ENCODE results near the gene MMP2.

The MMP2 gene

GRCh38 chr16:55469821-55470532 lies 9.0 kb upstream of the MMP2 start:
- DNase-seq, result no peak

GRCh38 chr16:55470533-55471371 lies 8.2 kb upstream of the MMP2 start:
- no peak for DNase-seq

GRCh38 chr16:55471448-55472097 lies 7.4 kb upstream of the MMP2 start:
- no peak for DNase-seq

GRCh38 chr16:55473587-55473986 lies 5.4 kb upstream of the MMP2 start:
- DNase-seq, result no peak

GRCh38 chr16:55474821-55475220 lies 4.2 kb upstream of the MMP2 start:
- DNase-seq, result no peak

- DNase-seq, result no peak
These were observed 3.1 kb upstream of the MMP2 start for GRCh38 chr16:55475919-55476318.

- DNase-seq, result no peak
These were observed 2.1 kb upstream of the MMP2 start for GRCh38 chr16:55476625-55477533.

- no peak for DNase-seq
These were observed 1.3 kb upstream of the MMP2 start for GRCh38 chr16:55477736-55478135.

GRCh38 chr16:55479430-55480140 lies 587 bp downstream of the MMP2 start:
- DNase-seq, result no peak

- no peak for DNase-seq
These were observed 1.2 kb downstream of the MMP2 start for GRCh38 chr16:55480228-55480655.

- no peak for DNase-seq
These were observed 2.0 kb downstream of the MMP2 start for GRCh38 chr16:55481023-55481422.

- no peak for DNase-seq
These were observed 3.1 kb downstream of the MMP2 start for GRCh38 chr16:55482056-55482455.

- DNase-seq, result no peak
These were observed 8.2 kb downstream of the MMP2 start for GRCh38 chr16:55487048-55487803.

GRCh38 chr16:55488306-55488705 lies 9.3 kb downstream of the MMP2 start:
- DNase-seq, result no peak

GRCh38 chr16:55489119-55489955 lies 10.3 kb downstream of the MMP2 start:
- no peak for DNase-seq

- no peak for DNase-seq
These were observed 10.9 kb downstream of the MMP2 start for GRCh38 chr16:55489956-55490265.

- no peak for DNase-seq
These were observed 11.3 kb downstream of the MMP2 start for GRCh38 chr16:55490301-55490700.

GRCh38 chr16:55491691-55492090 lies 12.7 kb downstream of the MMP2 start:
- no peak for DNase-seq

GRCh38 chr16:55492756-55493380 lies 13.9 kb downstream of the MMP2 start:
- no peak for DNase-seq

GRCh38 chr16:55494994-55495421 lies 16.0 kb downstream of the MMP2 start:
- no peak for DNase-seq

All from CD4-positive, alpha-beta T cell treated with Interleukin-12 subunit alpha and Interleukin-12 subunit beta, for 1 hour (primary cell).